ENCODE data around the gene SF1.

- TF ChIP-seq CTCF (conservative IDR thresholded peaks at IDR 0.05; ENCODE audit: low read depth, low read length), result no peak
- TF ChIP-seq MAZ (IDR thresholded peaks at IDR 0.05; ENCODE audit: borderline replicate concordance, low read depth, low read length), result no peak
- no peak for TF ChIP-seq SMC3 (IDR thresholded peaks at IDR 0.05; ENCODE audit: low read depth, low read length)
- no peak for TF ChIP-seq RAD21 (IDR thresholded peaks at IDR 0.05; ENCODE audit: low read length)
- no peak for TF ChIP-seq POLR2A (IDR thresholded peaks at IDR 0.05; ENCODE audit: low read depth, low read length)
- no peak for TF ChIP-seq ELK1 (IDR thresholded peaks at IDR 0.05; ENCODE audit: borderline replicate concordance, low read depth, low read length)
- TF ChIP-seq CHD1 (IDR thresholded peaks at IDR 0.05; ENCODE audit: low read depth, low read length), result no peak
- no peak for TF ChIP-seq RFX5 (IDR thresholded peaks at IDR 0.05; ENCODE audit: low read depth, low read length)
- TF ChIP-seq MAFK (IDR thresholded peaks at IDR 0.05; ENCODE audit: low read depth, low read length), result no peak
- no peak for TF ChIP-seq CEBPB (IDR thresholded peaks at IDR 0.05; ENCODE audit: low read depth, low read length)
- no peak for TF ChIP-seq MXI1 (IDR thresholded peaks at IDR 0.05; ENCODE audit: borderline replicate concordance, low read depth, low read length)
- no peak for TF ChIP-seq NFE2L2 (IDR thresholded peaks at IDR 0.05; ENCODE audit: low read depth, low read length)
- TF ChIP-seq USF2 (IDR thresholded peaks at IDR 0.05; ENCODE audit: low read depth, low read length), result no peak
These were observed 31.5 kb upstream of the SF1 start for GRCh38 chr11:64809781-64810241.
